K562 (cell line): ENCODE measurements around the gene CROT. TPM values are rescaled to one million over a fixed set of nuclear protein-coding genes. Genes with fewer than 3 reads are reported as not detected.

Experiments used
- ATAC-seq: fragments of 200-7000 bp; cut with Tn5 transposase; 3 replicates; pipeline ENCODE4 v1.9.1; 2020; ENCODE audit warnings: moderate library complexity
- BruUV-seq: library from RNA; stranded (reverse); fragments of 400-500 nt; replicated peaks from 2 replicates; lab custom pipeline; 2021; lab: Mats Ljungman, UMichigan
- CTCF ChIA-PET: fragments of 300-600 bp; formaldehyde crosslinking; extraction: SDS; loops from one replicate; lab custom pipeline; 2021; ENCODE audit warnings: low intra/inter-chr PET ratio; lab: Yijun Ruan, JAX
- POLR2A ChIA-PET: fragments of 300-600, 350-650 bp; sonication (Branson Sonifier 250); formaldehyde crosslinking; extraction: SDS; loops from one replicate; lab custom pipeline; 2021; ENCODE audit warnings: antibody characterized with exemption, inconsistent platforms; lab: Yijun Ruan, JAX
- DNase-seq, 4 experiments: peaks; one replicate each; pipeline versions ENCODE4 v3.0.0 to v3.0.0-alpha.2; 2011 to 2018; ENCODE audit warnings: low spot score in 3 of 4, mixed read lengths in 3 of 4; ENCODE audit errors: extremely low read depth in 1 of 4
- FAIRE-seq: peaks from 2 replicates; lab custom pipeline; 2011; peaks lifted over from hg19 to GRCh38; lab: Jason Lieb, UNC
- H2AFZ ChIP-seq: 2 replicates; pipeline ENCODE4 v1.6.0; 2011; ENCODE audit warnings: low read depth, low read length, control low read depth, inconsistent platforms
- H3K27ac ChIP-seq: fragments of 200-600 bp; 3 replicates; pipeline ENCODE4 v1.8.0; 2011; ENCODE audit warnings: low read depth, mild to moderate bottlenecking, control low read depth, inconsistent platforms, low read length, moderate library complexity, mixed read lengths; ENCODE audit errors: extremely low read depth
- H3K27me3 ChIP-seq, 2 experiments: fragments of 300-600 bp in 1 of 2; 2 replicates in 1 of 2; 3 replicates in 1 of 2; pipeline versions ENCODE4 v1.6.0 to v1.8.0; 2011; ENCODE audit warnings: inconsistent platforms in 2 of 2, low read length in 2 of 2, mild to moderate bottlenecking in 1 of 2, mixed read lengths in 1 of 2, moderate library complexity in 1 of 2; ENCODE audit not compliant: control insufficient read depth in 2 of 2, insufficient read depth in 2 of 2
- H3K36me3 ChIP-seq: fragments of 300-600 bp; 3 replicates; pipeline ENCODE4 v1.8.0; 2011; ENCODE audit warnings: mild to moderate bottlenecking, low read length, inconsistent platforms; ENCODE audit not compliant: control insufficient read depth, insufficient read depth
- H3K4me1 ChIP-seq, 2 experiments: fragments of 200-600 bp in 1 of 2; replicated peaks in 1 of 2; 2 replicates in 1 of 2; 3 replicates in 1 of 2; pipeline versions ENCODE4 v1.5.1 to v1.8.0; 2011; ENCODE audit warnings: inconsistent platforms in 2 of 2, low read length in 2 of 2, mild to moderate bottlenecking in 1 of 2, mixed read lengths in 1 of 2, moderate library complexity in 1 of 2; ENCODE audit not compliant: control insufficient read depth in 2 of 2, insufficient read depth in 2 of 2
- H3K4me2 ChIP-seq: 2 replicates; pipeline ENCODE4 v1.6.1; 2011; ENCODE audit warnings: low read length, control low read depth, inconsistent platforms, mixed read lengths; ENCODE audit not compliant: insufficient read depth
- H3K4me3 ChIP-seq: fragments of 200-600 bp; sonication (generic), shearing (Covaris generic); 2 replicates; pipeline ENCODE4 v1.5.1; 2016; ENCODE audit warnings: control low read depth, inconsistent platforms
- H3K79me2 ChIP-seq: fragments of 200-600 bp; 3 replicates; pipeline ENCODE4 v1.8.0; 2011; ENCODE audit warnings: low read length, inconsistent platforms; ENCODE audit not compliant: control insufficient read depth, insufficient read depth
- H3K9ac ChIP-seq, 2 experiments: 2 replicates each; pipeline versions ENCODE4 v1.6.0 to v1.6.1; 2011; ENCODE audit warnings: low read depth in 2 of 2, low read length in 2 of 2, control low read depth in 1 of 2, inconsistent platforms in 1 of 2, mild to moderate bottlenecking in 1 of 2, mixed read lengths in 1 of 2; ENCODE audit not compliant: insufficient read depth in 1 of 2
- H3K9me1 ChIP-seq: one replicate; pipeline ENCODE4 v1.6.0; 2011; ENCODE audit warnings: inconsistent platforms, mild to moderate bottlenecking, low read length, moderate library complexity; ENCODE audit not compliant: control insufficient read depth, insufficient read depth
- H3K9me3 ChIP-seq: replicated peaks from 2 replicates; pipeline ENCODE4 v1.5.1; 2011; ENCODE audit warnings: low read depth, low read length, inconsistent platforms; ENCODE audit not compliant: control insufficient read depth, insufficient read depth
- H4K20me1 ChIP-seq: replicated peaks from 2 replicates; pipeline ENCODE4 v1.6.1; 2011; ENCODE audit warnings: low read length, inconsistent platforms, mixed read lengths; ENCODE audit not compliant: control insufficient read depth, insufficient read depth
- ARID2 ChIP-seq: fragments of 450-650 bp; IDR thresholded peaks from 2 replicates; pipeline ENCODE4 v1.6.1; 2017; ENCODE audit warnings: antibody characterized with exemption, mild to moderate bottlenecking
- BCOR ChIP-seq: fragments of 450-650 bp; IDR thresholded peaks from 2 replicates; pipeline ENCODE4 v1.6.1; 2016
- BRD4 ChIP-seq: fragments of 200-600 bp; sonication (generic); IDR thresholded peaks from 2 replicates; pipeline ENCODE4 v1.6.1; 2017; ENCODE audit warnings: inconsistent platforms
- CBFA2T2 ChIP-seq: fragments of 450-650 bp; conservative IDR thresholded peaks from 2 replicates; pipeline ENCODE4 v1.6.1; 2017; ENCODE audit warnings: mild to moderate bottlenecking
- CBFA2T3 ChIP-seq: fragments of 450-650 bp; IDR thresholded peaks from 2 replicates; pipeline ENCODE4 v1.6.1; 2017
- DPF2 ChIP-seq: fragments of 450-650 bp; IDR thresholded peaks from 2 replicates; pipeline ENCODE4 v1.6.1; 2016
- EP300 ChIP-seq: IDR thresholded peaks from 2 replicates; pipeline ENCODE4 v1.6.1; 2012; ENCODE audit warnings: low read length, improper control_type of control experiment
- FOXM1 ChIP-seq, 2 experiments: fragments of 450-650 bp in 1 of 2; sonication (generic) in 1 of 2; formaldehyde crosslinking in 1 of 2; IDR thresholded peaks; 2 replicates each; pipeline versions ENCODE4 v1.6.1 to v1.9.0; 2017 to 2022; ENCODE audit warnings: low read depth in 2 of 2, mild to moderate bottlenecking in 2 of 2, missing genetic modification reagents in 1 of 2, moderate library complexity in 1 of 2
- KLF16 ChIP-seq: IDR thresholded peaks from 2 replicates; pipeline ENCODE4 v1.6.1; 2016; ENCODE audit warnings: antibody characterized with exemption
- MAFF ChIP-seq: IDR thresholded peaks from 2 replicates; pipeline ENCODE4 v1.6.1; 2012; ENCODE audit warnings: low read length, improper control_type of control experiment
- NCOR1 ChIP-seq: fragments of 450-650 bp; IDR thresholded peaks from 2 replicates; pipeline ENCODE4 v1.6.1; 2016; ENCODE audit warnings: mild to moderate bottlenecking, moderate library complexity
- NFIC ChIP-seq: fragments of 450-650 bp; IDR thresholded peaks from 2 replicates; pipeline ENCODE4 v1.6.1; 2017; ENCODE audit warnings: mild to moderate bottlenecking, inconsistent platforms
- PML ChIP-seq: IDR thresholded peaks from 2 replicates; pipeline ENCODE4 v1.6.1; 2012; ENCODE audit warnings: low read length, inconsistent platforms
- POLR2AphosphoS5 ChIP-seq: IDR thresholded peaks from 2 replicates; pipeline ENCODE4 v1.6.1; 2011; ENCODE audit warnings: mild to moderate bottlenecking, low read depth, low read length, moderate library complexity; ENCODE audit not compliant: control insufficient read depth, insufficient read depth
- SMAD4 ChIP-seq: fragments of 250-450 bp; sonication (Bioruptor Pico); conservative IDR thresholded peaks from 2 replicates; pipeline ENCODE4 v1.8.0; 2021; ENCODE audit warnings: inconsistent platforms, mild to moderate bottlenecking, moderate library complexity
- SMARCA4 ChIP-seq: fragments of 450-650 bp; IDR thresholded peaks from 2 replicates; pipeline ENCODE4 v1.6.1; 2016
- TRIM24 ChIP-seq, 2 experiments: fragments of 450-650 bp; IDR thresholded peaks; 2 replicates each; pipeline ENCODE4 v1.6.1; 2016
- TSC22D4 ChIP-seq: fragments of 450-650 bp; IDR thresholded peaks from 2 replicates; pipeline ENCODE4 v1.6.1; 2016; ENCODE audit warnings: missing genetic modification characterization, missing biosample characterization, control low read depth
- WGBS: fragments of 100-300 bp; shearing (Covaris generic); methylation state at CpG from one replicate; pipeline ENCODE4 v1.1.6; 2016; ENCODE audit warnings: low coverage, mixed read lengths; ENCODE audit not compliant: insufficient coverage; ENCODE audit errors: missing lambda C conversion rate; 5-methylcytosine and 5-hydroxymethylcytosine counted together
- in situ Hi-C: fragments of 300-500 bp; cut with MboI; formaldehyde crosslinking; loops from 4 replicates; pipeline ENCODE4 v1.15.0; 2018; ENCODE audit warnings: inconsistent platforms, mixed read lengths
- intact Hi-C: fragments of 100-400 bp; cut with micrococcal nuclease; formaldehyde crosslinking; loops from 2 replicates; pipeline ENCODE4 v1.14.2; 2022
- polyA plus RNA-seq, 8 experiments: library from polyadenylated mRNA; depleted of rRNA in 4 of 8; stranded (reverse) in 5 of 8; unstranded in 3 of 8; fragments of >200 nt; fragmentation: Nextera tagmentation in 2 of 8; fragmentation: Illumina TruSeq in 1 of 8; extraction: Ambion mirVana in 2 of 8; extraction: Trizol in 1 of 8; gene quantifications; 2 replicates each; pipeline versions ENCODE4 v1.2.1 to v1.2.3, GENCODE V29; 2011 to 2014; ENCODE audit warnings: inconsistent platforms in 1 of 8, missing spikeins in 1 of 8
- total RNA-seq, 7 experiments: library from RNA; depleted of rRNA in 6 of 7; stranded (reverse); fragments of >200 nt in 6 of 7; fragmentation: Illumina TruSeq in 2 of 7; extraction: Trizol in 2 of 7; gene quantifications; 2 replicates each; pipeline versions ENCODE4 v1.2.1 to v1.2.3, GENCODE V29; 2011 to 2021; ENCODE audit warnings: low replicate concordance in 1 of 7
- TF ChIP-seq, protein P1 (sequence below): fragments of 200-800 bp; sonication (Bioruptor generic); IDR thresholded peaks from 2 replicates; pipeline ENCODE4 v1.6.1; 2017; ENCODE audit warnings: missing genetic modification characterization, missing compliant biosample characterization
- TF ChIP-seq, protein P2 (sequence below), 2 experiments: fragments of 200-800 bp in 1 of 2; sonication (Bioruptor generic) in 1 of 2; sonication (generic) in 1 of 2; formaldehyde crosslinking in 1 of 2; IDR thresholded peaks in 1 of 2; conservative IDR thresholded peaks in 1 of 2; 2 replicates each; pipeline versions ENCODE4 v1.5.0 to v1.6.1; 2016 to 2020; ENCODE audit warnings: missing compliant biosample characterization in 1 of 2, missing genetic modification characterization in 1 of 2, missing genetic modification reagents in 1 of 2
- TF ChIP-seq, protein P3 (sequence below): fragments of 450-650 bp; IDR thresholded peaks from 2 replicates; pipeline ENCODE4 v1.7.0; 2016; ENCODE audit warnings: borderline replicate concordance

CROT gene
- total and polyA plus RNA-seq, 9 of the 15 experiments (the other 6 are each of a cell fraction or from before 2014, with no cell fraction given), result 2.5 to 8.1 (median 5.1) TPM

DNA sequence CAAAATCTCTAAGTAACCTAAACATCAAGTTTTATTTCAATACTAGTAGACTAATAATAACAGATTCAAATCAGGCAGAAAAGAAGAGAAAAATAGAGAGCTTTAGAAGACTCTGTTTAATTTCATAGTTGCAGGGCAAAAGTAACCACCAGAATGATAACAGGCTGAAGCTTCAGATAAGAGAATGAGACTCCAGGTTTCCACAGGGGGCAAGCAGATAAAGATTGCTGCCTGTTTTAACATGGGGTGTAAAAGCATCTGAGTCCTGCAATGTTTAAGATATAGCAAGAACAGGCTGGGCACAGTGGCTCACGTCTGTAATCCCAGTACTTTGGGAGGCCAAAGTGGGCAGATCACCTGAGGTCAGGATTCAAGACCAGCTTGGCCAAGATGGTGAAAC is 11.0 kb downstream of the CROT start:
- H3K4me2 ChIP-seq, result no peak overlapping the region
- no peak overlapping the region for H3K9ac ChIP-seq
- no peaks in the 10 kb centered on the region for H3K9me3 ChIP-seq
- H3K27ac ChIP-seq, result no peak overlapping the region
- H3K27me3 ChIP-seq, result no peaks in the 10 kb centered on the region
- no peak overlapping the region for H2AFZ ChIP-seq
- in situ Hi-C loops (no loop called here), intact Hi-C loops (no loop called here)
- 6% methylated on average over 1 of the region's 1 CpG for WGBS
- no peaks in the 10 kb centered on the region for H3K36me3 ChIP-seq
- no peaks in the 10 kb centered on the region for H3K79me2 ChIP-seq
- ChIA-PET CTCF (no interaction called here), POLR2A (interaction anchor here (1.2 kb wide), 1 partner anchor 20 kb away, joined by 3 read pairs; no protein-coding TSS in a partner anchor)
- H3K9me1 ChIP-seq, result no peaks in the 10 kb centered on the region
- DNase-seq (peak in 2 of 4 experiments; percentile 57 to 62), FAIRE-seq (peak; percentile 80), ATAC-seq (peak; percentile 76)
- no peaks in the 10 kb centered on the region for H4K20me1 ChIP-seq
- H3K4me1 ChIP-seq, result peaks cover 0 to 4% of the 10 kb centered on the region in 2 experiments; a peak in 1 of 5 replicates
- no peak overlapping the region for H3K4me3 ChIP-seq
- BruUV-seq, result no TSS peak
- TF ChIP-seq BCOR (0 out of 2 replicates have a peak, but pooled peaks have one; percentile 18), SMARCA4 (peak; percentile 72), KLF16 (peak; percentile 76), CBFA2T2 (peak; percentile 86), EP300 (peak; percentile 56; the same call in 1 of the 2 replicates), MAFF (no peak), CBFA2T3 (peak; percentile 91), SMAD4 (CRISPR knock-in tag) (0 out of 2 replicates have a peak, but pooled peaks have one; percentile 12), TRIM24 (IDR thresholded peaks at IDR 0.05) (peak; percentile 59 to 70; a peak in 3 of 4 replicates), DPF2 (peak; percentile 76), FOXM1 (IDR thresholded peaks at IDR 0.05; ENCODE audit: low read depth) (0 out of 2 replicates have a peak, but pooled peaks have one; percentile 42), FOXM1 (CRISPR knock-in tag; IDR thresholded peaks at IDR 0.05; ENCODE audit: low read depth) (no peak), ARID2 (no peak), PML (peak; percentile 49; the same call in 1 of the 2 replicates), BRD4 (no peak), POLR2AphosphoS5 (peak; percentile 52; the same call in 1 of the 2 replicates), NFIC (peak; percentile 38; the same call in 1 of the 2 replicates), NCOR1 (peak; percentile 83), TSC22D4 (tag) (no peak)
- TF ChIP-seq, protein P1, sequence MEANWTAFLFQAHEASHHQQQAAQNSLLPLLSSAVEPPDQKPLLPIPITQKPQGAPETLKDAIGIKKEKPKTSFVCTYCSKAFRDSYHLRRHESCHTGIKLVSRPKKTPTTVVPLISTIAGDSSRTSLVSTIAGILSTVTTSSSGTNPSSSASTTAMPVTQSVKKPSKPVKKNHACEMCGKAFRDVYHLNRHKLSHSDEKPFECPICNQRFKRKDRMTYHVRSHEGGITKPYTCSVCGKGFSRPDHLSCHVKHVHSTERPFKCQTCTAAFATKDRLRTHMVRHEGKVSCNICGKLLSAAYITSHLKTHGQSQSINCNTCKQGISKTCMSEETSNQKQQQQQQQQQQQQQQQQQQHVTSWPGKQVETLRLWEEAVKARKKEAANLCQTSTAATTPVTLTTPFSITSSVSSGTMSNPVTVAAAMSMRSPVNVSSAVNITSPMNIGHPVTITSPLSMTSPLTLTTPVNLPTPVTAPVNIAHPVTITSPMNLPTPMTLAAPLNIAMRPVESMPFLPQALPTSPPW, result peak; percentile 30; the same call in 1 of the 2 replicates
- TF ChIP-seq, protein P2, sequence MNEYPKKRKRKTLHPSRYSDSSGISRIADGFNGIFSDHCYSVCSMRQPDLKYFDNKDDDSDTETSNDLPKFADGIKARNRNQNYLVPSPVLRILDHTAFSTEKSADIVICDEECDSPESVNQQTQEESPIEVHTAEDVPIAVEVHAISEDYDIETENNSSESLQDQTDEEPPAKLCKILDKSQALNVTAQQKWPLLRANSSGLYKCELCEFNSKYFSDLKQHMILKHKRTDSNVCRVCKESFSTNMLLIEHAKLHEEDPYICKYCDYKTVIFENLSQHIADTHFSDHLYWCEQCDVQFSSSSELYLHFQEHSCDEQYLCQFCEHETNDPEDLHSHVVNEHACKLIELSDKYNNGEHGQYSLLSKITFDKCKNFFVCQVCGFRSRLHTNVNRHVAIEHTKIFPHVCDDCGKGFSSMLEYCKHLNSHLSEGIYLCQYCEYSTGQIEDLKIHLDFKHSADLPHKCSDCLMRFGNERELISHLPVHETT (CRISPR knock-in tag; conservative IDR thresholded peaks at IDR 0.05 in 1 of 2, IDR thresholded peaks at IDR 0.05 in 1 of 2), result 0 out of 4 replicates have a peak, but pooled peaks of 1 of the 2 experiments have one; percentile 32
- TF ChIP-seq, protein P3, sequence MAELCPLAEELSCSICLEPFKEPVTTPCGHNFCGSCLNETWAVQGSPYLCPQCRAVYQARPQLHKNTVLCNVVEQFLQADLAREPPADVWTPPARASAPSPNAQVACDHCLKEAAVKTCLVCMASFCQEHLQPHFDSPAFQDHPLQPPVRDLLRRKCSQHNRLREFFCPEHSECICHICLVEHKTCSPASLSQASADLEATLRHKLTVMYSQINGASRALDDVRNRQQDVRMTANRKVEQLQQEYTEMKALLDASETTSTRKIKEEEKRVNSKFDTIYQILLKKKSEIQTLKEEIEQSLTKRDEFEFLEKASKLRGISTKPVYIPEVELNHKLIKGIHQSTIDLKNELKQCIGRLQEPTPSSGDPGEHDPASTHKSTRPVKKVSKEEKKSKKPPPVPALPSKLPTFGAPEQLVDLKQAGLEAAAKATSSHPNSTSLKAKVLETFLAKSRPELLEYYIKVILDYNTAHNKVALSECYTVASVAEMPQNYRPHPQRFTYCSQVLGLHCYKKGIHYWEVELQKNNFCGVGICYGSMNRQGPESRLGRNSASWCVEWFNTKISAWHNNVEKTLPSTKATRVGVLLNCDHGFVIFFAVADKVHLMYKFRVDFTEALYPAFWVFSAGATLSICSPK, result no peak
